ENCODE results near the gene VAV2.
"Not testable (repeated sequence)": the region's sequence is repeated elsewhere in the genome, so short reads cannot be mapped to it uniquely, and the experiment has no call there.

The VAV2 gene

DNA sequence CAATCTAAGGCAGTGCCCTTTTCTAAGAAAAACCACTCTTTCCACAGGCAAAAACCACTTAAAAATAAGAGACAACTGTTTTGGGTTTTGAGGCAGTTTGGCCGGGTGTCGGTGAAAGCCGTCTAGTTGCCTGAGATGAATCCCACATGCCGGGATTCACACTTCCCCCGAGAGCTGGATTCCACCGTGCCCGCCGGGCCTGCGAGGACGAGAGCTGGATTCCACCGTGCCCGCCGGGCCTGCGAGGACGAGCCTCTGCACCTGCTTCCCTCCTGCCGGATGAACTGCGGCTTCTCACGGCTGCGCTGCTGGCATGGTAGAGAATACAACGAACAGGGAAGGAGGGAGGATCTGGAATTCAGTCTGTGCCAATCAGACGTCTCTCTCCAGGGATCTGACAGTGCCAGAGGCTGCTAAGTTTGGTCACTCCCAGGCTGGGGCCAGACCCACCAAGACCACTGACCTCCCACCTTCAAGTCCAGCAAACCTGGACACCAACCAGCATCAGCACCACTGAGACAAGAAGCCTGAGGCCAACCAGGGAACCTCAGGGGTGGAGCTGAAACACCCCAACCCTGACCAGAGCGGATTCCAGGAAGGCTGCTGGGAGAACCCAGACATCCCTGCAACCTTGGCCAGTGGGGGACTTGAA lies 23.0 kb downstream of the VAV2 start:
- DNase-seq, result no peak

DNA sequence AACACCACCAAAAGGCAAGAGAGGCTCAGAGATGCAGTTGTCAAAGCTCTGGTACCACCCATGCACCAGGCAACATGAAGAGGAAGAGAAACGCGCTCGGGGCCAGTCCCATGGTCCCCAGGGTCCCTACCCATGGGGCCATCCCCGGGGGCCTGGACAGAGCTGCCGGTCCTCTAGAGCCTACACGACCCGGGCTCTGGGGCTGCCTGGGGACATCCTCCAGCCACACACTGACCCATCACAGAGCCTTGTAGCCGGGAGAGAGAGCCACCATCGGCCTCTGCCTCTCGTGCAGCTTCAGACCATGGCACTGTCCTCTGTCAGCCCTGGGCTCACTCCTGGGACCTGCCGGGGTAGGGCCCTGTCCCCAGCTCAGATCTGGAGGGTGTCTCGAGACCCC lies 23.7 kb downstream of the VAV2 start:
- DNase-seq, result no peak

DNA sequence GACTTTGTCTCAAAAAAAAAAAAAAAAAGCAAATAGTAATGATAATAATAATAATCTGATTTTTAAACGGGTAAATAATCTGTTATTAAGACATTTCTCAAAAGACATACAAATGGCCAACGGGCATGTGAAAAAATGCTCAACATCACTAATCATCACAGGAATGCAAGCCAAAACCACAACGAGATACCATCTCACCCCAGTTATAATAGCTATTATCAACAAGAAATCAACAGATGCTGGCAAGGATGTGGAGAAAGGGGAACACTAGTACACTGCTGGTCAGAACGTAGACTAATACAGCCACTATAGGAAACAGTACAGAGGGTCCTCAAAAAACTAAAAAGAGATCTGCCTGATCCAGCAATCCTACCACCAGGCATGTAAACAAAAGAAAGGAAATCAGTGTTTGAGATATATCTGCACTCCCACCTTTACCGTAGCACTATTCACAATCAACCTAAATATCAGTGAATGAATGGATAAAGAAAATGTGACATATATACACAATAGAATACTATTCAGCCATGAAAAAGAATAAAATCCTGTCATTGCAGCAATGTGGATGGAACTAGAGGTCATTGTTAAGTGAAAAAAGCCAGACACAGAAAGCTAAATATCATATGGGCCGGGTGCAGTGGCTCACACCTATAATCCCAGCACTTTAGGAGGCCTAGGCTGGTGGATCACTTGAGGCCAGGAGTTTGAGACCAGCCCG lies 24.9 kb downstream of the VAV2 start:
- DNase-seq, result no peak

DNA sequence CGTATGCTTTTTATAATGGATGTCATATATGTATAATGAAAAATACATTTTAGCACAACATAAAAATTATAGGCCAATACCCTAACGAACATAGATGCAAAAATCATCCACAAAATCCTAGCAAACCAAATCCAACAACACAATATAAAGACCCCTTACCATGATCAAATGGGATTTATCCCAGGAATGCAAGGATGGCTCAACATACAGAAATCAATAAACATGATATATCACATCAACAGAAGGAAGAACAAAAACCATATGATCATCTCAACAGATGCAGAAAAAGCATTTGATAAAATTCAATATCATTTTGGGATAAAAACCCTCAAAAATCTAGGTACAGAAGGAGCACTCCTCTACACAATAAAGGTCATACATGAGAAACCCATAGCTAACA lies 27.7 kb downstream of the VAV2 start:
- DNase-seq, result no peak

DNA sequence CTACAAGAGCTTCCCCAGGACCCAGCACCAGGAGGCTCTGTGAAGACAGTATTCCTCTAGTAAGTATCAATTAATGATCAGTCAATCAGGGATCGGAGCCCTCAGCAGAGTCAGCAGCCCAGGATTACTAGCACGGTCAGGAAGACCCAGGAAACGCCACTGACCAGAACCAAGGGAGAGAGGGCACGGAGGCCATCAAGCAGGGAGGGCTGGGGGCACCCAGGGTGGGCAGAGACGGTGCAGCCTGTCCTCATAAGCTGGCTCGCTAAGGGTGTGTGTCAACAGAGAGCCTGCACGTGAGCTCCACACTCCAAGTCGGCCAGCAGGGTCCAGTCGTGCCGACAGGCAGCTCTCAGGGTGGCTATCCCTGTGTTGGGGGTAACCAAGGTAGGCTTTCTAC lies 29.0 kb downstream of the VAV2 start:
- no peak for DNase-seq

DNA sequence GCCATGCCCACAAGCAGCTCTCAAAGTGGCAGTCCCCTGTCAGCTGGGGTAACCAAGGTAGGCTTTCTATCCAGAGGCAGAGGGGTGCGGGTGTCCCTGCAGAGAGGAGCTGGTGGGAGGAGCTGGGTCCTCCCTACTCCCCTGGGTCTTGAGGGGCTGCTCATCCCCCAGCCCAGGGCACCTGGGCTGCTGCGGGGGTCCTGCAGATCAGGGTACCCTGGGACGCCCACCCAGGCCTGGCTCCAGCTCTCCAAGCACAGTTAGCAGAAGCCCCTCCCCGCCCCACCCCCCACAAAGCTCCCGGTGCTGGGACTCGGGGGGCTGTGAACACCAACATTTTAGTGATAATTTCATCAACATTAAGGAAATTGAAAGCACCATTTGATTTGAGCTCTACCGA lies 29.8 kb downstream of the VAV2 start:
- DNase-seq, result no peak

DNA sequence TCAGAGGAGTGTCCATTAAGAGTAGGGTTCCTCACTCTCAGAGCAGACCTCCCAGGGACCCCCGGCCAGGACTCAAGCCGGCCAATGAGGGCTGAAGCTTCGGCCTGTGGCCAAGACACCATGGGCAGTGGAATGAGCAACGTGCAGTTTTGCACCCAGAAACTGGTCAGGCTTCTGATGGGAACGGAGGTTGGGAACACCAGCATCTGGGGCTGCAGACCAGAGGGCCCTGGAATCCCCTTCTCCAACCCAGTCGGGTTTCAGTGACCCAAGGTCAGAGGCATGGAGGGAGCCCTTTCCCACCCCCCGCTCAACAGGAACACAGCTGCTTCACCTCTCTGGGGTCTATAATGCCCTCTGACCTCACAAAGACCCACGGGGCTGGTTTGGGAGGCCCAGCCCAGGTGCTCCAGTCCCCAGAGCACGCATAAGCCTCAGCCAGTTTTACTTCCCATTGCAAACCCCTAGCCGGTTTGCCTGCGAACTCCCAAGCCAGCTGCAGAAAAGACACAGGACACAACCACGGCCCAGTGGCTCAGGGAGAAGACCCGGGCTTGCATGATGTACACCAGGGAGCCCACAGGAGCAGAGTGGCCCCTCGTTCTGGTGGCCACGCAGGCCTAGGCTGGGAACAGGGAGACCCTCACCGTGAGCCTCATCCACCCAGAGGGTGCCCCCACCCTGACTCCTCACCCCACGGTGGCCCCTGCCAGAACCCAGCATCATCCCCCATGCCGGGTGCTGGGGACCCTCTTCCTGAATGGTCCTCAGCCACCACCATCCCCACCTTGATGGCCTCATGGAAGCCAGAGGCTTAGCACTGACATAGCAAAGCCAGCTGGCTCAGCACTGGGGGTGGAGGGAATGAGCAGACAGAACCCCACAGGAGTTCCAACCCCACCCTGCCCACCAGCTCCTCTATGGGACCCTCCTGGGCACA lies 30.6 kb downstream of the VAV2 start:
- DNase-seq, result no peak

DNA sequence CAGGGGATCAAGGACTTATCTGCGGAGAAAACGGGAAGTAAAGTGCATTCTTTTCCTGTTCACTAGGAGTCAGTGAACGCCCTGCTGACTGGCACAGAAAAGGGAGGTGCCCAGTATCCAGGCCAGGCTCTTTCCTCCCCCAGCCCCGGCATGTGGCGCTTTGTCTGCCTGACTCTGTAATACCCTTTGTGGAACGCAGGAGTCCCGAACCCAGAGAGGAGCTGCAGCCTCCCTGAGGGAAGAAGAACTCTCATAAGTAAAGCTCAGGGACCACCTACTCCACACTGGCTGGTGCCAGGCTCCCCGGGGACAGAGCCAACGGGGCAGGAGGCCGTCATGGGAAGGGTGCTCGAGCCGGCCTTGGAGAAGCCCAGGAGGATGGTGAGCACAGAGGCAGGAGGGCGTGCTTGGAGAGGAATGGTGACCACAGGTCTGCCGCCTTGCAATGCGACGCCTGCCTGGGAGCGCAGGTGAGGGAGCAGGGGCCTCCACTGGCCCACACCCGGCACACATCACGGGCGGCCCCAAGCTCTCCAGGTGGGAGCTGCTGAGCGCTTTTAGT lies 31.5 kb downstream of the VAV2 start:
- DNase-seq, result no peak

DNA sequence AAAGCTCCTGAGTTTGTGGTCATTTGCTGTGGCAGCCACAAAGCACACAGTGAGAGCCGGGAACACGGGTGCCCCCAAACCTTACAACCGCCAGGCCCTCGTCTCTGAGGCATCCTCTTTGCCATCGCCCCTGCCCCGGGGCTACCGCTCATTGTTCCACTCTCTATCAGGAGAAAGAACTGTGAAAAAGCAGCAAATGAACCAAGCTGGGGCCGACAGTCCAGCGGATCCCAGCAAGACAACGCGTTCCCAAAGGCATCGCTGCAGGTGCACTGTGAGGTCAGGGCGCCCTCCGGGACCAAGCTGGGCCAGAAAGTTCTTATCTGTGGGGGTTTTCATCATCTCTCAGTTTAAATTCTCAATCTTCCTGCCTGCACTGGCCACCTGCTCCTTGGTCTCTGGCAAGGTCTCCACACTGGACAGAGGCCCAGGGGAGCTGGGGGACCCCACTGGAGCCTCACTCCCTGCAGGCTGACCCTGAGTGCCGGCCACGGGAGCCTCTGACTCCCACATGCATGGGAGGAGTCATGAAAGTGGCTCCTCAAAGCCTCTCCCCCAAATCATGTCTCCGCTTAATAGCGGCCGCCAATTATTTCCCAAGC lies 32.1 kb downstream of the VAV2 start:
- no peak for DNase-seq

DNA sequence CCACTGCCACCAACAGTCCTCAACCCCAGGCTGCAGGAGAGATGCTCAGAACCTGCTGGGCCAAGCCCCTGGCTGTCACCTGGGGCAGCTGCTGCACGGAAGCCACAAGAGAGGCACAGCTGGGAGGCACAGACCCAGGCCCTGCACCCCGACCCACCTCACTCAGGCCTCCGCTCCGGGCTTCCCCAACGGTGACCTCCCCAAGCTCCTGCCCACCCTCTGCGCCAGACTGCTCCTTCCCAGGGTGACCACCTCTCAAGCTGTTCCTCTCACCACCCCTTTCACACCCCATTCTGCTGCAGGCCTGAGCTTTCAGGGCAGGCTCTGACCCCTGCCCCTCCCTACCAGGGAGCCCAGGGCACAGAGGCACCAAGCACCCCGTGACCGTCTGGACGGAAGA lies 33.0 kb downstream of the VAV2 start:
- DNase-seq, result no peak

DNA sequence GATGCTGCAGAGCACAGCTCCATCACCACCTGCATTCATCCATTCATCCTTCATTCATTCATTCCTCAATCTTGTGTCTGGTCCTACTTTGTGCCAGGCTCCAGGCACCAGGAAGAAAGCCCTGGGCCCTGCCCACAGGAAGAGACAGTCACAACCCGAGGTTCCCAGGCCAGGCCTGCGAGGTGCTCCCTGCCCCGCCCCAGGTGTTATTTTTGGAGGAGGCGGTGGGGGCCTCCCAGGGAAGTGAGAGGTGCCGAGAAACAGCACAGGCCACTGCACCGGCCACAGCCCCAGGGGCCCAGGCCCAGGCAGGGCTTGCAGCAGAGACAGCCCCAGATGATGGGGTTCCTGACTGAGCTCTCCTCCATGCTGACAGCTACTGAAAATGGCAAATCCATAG lies 33.4 kb downstream of the VAV2 start:
- DNase-seq, result no peak

DNA sequence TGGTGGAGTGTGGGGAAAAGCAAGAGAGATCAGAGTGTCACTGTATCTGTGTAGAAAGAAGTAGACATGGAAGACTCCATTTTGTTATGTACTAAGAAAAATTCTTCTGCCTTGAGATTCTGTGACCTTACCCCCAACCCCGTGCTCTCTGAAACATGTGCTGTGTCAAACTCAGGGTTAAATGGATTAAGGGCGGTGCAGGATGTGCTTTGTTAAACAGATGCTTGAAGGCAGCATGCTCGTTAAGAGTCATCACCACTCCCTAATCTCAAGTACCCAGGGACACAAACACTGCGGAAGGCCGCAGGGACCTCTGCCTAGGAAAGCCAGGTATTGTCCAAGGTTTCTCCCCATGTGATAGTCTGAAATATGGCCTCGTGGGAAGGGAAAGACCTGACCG lies 34.4 kb downstream of the VAV2 start:
- DNase-seq, result not testable (repeated sequence)

DNA sequence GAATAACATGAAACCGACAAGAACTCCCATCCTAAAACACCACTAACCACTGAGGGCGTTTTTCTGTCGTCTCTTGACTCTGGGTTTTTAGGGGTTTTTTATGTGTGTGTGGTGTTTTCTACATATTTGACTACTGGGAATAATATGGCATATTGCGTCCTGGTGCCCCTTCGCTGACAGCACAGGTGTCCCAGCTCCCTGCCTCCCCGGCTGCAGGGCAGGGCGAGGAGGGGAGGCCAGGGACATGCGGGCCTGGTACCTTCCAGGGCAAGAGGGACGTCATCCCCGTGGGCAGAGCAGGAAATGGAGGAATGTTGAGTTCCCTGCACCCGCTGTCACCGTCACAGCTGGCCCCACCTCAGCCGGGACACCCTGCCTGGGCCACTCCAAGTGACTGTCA lies 34.8 kb downstream of the VAV2 start:
- no peak for DNase-seq

DNA sequence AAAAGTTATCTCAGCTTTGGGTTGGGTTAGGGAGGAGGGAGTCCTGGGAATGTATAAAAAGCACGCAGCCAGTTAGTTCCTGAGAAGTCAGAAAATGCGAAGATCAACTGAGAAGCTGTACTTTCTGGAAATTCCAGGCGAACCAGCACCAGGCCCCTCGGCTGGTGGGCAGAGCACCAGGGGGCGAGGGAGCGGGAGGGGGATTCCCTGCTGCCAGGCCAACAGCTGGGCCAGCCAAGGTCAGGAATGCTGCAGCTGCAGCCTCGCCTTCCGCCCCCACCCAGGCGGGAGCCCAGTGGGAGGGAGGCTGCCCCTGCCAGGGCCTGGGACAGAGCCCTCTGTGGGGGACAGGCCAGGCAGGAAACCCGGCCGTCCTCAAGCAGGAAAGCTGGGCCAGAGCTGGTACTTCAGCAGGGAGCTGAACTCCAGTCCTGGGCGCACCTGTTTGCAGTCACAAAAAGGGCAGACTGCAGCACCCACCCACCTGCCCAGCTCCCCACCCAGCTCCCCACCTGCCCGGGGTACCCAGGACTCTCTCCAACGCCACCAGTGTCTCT lies 35.5 kb downstream of the VAV2 start:
- no peak for DNase-seq

DNA sequence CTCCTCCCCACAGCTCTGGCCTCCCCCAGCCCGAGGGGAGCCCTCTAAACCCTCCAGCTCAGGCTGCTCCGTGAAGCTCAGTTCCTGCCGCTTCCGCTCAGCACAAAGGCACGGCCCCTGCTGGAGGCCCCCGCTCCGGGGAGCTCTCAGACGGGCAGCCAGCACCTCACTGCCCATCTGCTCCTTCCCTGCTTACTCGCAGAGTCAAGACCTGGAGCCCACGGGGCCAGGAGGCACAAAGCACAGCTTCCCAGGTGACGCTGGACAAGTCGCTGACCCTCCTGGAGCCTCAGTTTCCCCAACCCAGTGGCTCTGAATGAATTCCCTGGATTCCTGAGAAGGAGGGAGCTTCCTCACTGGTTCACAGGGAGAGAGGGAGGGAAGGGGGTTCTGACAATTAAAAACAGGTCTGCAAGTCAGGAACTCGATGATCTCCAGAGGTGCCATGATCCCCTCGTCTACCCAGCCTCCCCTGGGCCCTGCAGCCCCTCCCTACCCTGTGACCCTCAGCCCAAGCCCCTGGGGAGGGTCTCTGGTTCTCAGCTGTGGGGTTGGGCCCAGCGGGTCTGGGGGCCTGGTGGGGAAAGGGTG lies 36.2 kb downstream of the VAV2 start:
- no peak for DNase-seq

DNA sequence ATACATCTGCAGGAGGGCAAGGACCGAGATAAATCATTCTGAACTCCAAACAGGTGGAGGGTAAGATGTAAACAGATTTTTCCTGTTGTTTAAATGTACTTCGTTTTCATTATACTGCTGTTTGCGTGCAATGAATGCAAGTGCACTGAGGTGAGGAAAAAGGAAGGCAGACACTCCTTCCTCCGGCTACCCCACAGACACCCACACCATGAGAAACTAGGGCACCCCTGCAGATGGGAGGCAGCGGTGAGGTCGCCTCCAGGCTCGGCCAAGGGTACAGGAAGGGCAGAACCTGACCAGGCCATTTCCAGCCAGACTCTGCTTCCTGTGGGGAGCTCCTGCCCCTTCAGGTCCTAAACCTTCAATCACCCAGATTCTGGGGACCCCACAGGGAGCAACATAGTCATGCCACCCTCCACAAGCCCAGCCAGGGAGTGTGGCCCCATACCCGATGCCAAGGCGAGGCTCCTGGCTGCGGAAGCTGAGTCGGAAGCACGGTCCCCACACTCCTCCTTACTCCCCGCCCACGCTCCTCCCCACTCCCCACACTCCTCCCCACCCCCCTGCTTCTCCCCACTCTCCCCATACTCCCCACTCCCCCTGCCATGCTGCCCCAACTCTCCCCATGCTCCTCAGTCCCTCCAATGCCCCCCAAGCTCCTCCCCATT lies 37.1 kb downstream of the VAV2 start:
- DNase-seq, result no peak

DNA sequence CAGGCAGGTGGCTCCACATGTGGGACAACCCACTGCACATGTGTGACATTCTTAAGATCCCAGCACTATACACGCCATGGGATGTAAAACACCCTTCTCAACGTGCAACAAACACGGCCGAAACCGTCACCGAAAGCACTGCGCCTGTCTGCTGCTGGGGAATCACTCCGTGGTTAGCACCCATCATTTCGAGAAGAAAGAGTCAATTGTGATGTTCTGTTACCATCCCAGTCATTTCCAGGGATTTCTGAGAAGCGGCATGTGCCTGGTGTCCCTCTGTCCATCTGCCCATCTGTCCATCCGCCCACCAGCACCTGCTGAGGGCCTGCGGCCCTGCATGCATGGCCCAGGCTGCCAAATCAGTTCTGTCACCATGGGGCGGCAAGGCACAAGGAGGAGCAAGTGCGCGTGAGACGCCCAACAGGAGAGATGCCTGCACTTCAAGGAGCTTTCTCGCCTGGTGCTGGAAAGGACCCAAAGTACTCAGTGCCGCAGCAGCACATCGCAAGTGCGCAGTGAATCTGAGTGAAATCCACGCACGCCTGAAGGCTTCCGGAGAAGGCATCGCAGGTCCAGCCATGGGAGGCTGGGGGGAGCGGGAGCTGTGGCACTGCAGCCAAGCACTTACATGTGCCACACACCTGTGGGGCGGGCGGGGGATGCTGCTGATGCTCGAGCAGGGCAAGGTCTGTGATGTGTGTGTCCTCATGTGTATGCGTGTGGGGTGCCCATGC lies 38.0 kb downstream of the VAV2 start:
- no peak for DNase-seq

DNA sequence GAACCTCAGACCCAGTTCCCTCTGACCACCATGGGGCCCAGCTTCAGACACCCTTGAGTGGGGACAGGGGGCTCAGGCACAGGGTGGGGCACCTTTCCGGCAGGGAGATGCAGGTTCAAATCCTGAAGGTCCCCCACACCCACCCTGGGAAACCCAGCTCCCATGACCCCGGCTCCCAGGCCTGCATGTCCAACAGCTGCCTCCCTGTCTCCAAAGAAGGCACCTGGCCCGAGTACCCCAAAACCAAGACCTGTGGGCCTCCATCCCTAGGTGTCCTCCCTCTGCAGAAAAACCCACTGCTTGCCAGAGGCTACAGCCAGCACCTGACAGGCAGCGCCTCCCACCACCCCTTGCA lies 38.5 kb downstream of the VAV2 start:
- DNase-seq, result no peak

DNA sequence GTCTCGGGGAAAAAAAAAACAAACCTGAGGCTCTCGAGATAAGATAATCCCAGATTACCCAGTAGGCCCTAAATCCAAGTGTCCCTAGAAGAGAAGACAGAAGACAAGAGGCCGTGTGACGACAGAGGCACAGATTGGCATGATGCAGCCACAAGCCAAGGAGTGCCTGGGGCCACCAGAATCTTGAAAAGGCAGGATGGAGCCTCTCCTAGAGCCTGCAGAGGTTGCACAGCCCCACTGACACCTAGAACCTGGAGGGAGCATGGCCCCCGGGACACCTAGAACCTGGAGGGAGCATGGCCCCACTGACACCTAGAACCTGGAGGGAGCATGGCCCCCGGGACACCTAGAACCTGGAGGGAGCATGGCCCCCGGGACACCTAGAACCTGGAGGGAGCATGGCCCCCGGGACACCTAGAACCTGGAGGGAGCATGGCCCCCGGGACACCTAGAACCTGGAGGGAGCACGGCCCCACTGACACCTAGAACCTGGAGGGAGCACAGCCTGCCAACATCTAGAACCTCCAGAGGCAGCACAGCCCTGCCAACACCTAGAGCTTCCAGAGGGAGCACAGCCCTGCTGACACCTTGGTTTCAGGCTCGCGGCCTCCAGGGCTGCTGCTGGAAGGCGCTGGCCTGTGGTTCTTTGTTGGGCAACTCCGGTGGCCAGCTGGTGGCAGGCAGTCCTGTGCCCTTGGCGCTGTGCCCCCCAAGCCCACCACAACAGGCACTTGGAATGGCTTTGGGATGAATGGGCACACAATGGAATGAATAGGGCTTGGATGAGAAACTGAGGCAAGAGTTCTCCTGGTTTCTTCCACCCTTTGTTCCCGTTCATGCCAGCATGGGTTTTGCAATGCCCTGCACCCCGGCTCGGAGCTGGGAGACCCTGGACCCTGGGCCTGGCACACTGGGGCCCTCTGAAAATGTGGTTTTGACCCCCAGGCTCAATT lies 39.2 kb downstream of the VAV2 start:
- DNase-seq, result no peak

DNA sequence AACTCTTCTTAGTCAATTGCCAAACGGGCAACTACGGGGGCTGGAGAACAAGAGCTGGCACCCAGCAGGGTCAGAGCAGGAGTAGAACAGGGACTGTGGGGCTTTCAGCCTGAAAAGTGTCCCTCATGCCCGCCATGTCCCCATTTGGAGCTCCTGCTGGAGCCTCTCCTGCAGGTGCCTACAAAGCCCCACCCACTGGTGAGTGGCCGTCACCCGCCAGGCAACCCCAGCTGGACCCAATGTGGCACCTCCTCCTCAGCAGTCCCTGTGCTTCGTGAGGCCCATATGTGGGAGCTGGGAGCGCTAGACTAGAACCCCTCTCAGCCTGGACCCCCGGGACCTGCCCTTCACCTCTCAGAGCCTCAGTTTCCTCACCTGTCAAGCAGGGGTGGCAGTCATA lies 40.9 kb downstream of the VAV2 start:
- DNase-seq, result no peak
